Muscle layer of colon (tissue), 2 donors: ENCODE data around the gene ATP5F1C.

Experiments
- H3K27ac ChIP-seq: one replicate; pipeline ENCODE4 v1.7.0; 2013; ENCODE audit warnings: low read depth, mild to moderate bottlenecking, low read length, moderate library complexity
- H3K27me3 ChIP-seq, 2 donors: one replicate each; pipeline ENCODE4 v1.7.0; 2013; ENCODE audit warnings: low read length in 2 of 2, mild to moderate bottlenecking in 2 of 2; ENCODE audit not compliant: insufficient read depth in 2 of 2, control insufficient read depth in 1 of 2
- H3K36me3 ChIP-seq: one replicate; pipeline ENCODE4 v1.7.0; 2013; ENCODE audit warnings: mild to moderate bottlenecking, low read length; ENCODE audit not compliant: insufficient read depth
- H3K4me1 ChIP-seq: one replicate; pipeline ENCODE4 v1.7.0; 2013; ENCODE audit warnings: mild to moderate bottlenecking, low read length; ENCODE audit not compliant: insufficient read depth
- H3K4me3 ChIP-seq, 2 donors: one replicate each; pipeline ENCODE4 v1.7.0; 2013; ENCODE audit warnings: low read length in 2 of 2, low read depth in 1 of 2, mild to moderate bottlenecking in 1 of 2, moderate library complexity in 1 of 2
- H3K9ac ChIP-seq: one replicate; pipeline ENCODE4 v1.7.0; 2013; ENCODE audit warnings: low read length
- H3K9me3 ChIP-seq: one replicate; pipeline ENCODE4 v1.7.0; 2013; ENCODE audit warnings: mild to moderate bottlenecking, low read length
- donor health status: abdominal sarcoma.
- donor health status: Adenocarcinoma of cecum.

Gene ATP5F1C

GRCh38 chr10:7856678-7857077 lies 68.7 kb downstream of the ATP5F1C start:
- Histone ChIP-seq H3K4me3 (no peak overlapping the region), H3K9ac (no peak overlapping the region), H3K36me3 (no peaks in the 10 kb centered on the region), H3K9me3 (no peaks in the 10 kb centered on the region), H3K4me1 (peaks cover 12% of the 10 kb centered on the region), H3K27ac (no peak overlapping the region), H3K27me3 (no peaks in the 10 kb centered on the region)

- Histone ChIP-seq H3K4me3 (no peak overlapping the region), H3K9me3 (no peaks in the 10 kb centered on the region), H3K36me3 (no peaks in the 10 kb centered on the region), H3K9ac (no peak overlapping the region), H3K27ac (no peak overlapping the region), H3K4me1 (peaks cover 12% of the 10 kb centered on the region), H3K27me3 (no peaks in the 10 kb centered on the region)
Observed at GRCh38 chr10:7857262-7857661, 69.3 kb downstream of the ATP5F1C start.
